Right lung (tissue), 5 donors: ENCODE data around the gene LYRM1. TPM values are rescaled to one million over a fixed set of nuclear protein-coding genes. Genes with fewer than 3 reads are reported as not detected.
"Not testable (repeated sequence)": the region's sequence is repeated elsewhere in the genome, so short reads cannot be mapped to it uniquely, and the experiment has no call there.

Source experiments
- DNase-seq, 2 donors: peaks; one replicate each; pipeline ENCODE4 v3.0.0-alpha.2; 2013
- polyA plus RNA-seq, 5 donors: library from polyadenylated mRNA; unstranded; fragments of 120-200 nt; gene quantifications; one replicate each; pipeline versions ENCODE4 v1.2.1 to v1.2.3, GENCODE V29; 2013; ENCODE audit warnings: inconsistent platforms in 1 of 5, low replicate concordance in 1 of 5; ENCODE audit not compliant: insufficient read length in 5 of 5, insufficient read depth in 1 of 5

LYRM1 gene
- polyA plus RNA-seq, 5 donors, result 25.5 to 33.4 (median 30.2) TPM

- not testable (repeated sequence) for DNase-seq
Observed at GRCh38 chr16:20929676-20930364, 29.2 kb downstream of the LYRM1 start.

- no peak for DNase-seq
Observed at GRCh38 chr16:20930365-20930690, 29.8 kb downstream of the LYRM1 start.

GRCh38 chr16:20931066-20931600 lies 30.6 kb downstream of the LYRM1 start:
- no peak for DNase-seq

- DNase-seq, result no peak
Observed at GRCh38 chr16:20933589-20933988, 33.0 kb downstream of the LYRM1 start.

- no peak for DNase-seq
Observed at GRCh38 chr16:20937736-20938135, 37.2 kb downstream of the LYRM1 start.

- no peak for DNase-seq
Observed at GRCh38 chr16:20938426-20938825, 37.9 kb downstream of the LYRM1 start.

GRCh38 chr16:20939611-20940010 lies 39.0 kb downstream of the LYRM1 start:
- DNase-seq, result no peak

GRCh38 chr16:20940871-20941635 lies 40.5 kb downstream of the LYRM1 start:
- no peak for DNase-seq

GRCh38 chr16:20941636-20941926 lies 41.0 kb downstream of the LYRM1 start:
- no peak for DNase-seq

GRCh38 chr16:20942256-20942655 lies 41.7 kb downstream of the LYRM1 start:
- DNase-seq, result no peak

GRCh38 chr16:20944861-20945574 lies 44.4 kb downstream of the LYRM1 start:
- DNase-seq, result no peak

GRCh38 chr16:20945575-20945875 lies 45.0 kb downstream of the LYRM1 start:
- DNase-seq, result not testable (repeated sequence)

GRCh38 chr16:20946015-20946629 lies 45.6 kb downstream of the LYRM1 start:
- no peak for DNase-seq

- no peak for DNase-seq
Observed at GRCh38 chr16:20948444-20948843, 47.9 kb downstream of the LYRM1 start.

GRCh38 chr16:20949660-20950059 lies 49.1 kb downstream of the LYRM1 start:
- no peak for DNase-seq

- no peak for DNase-seq
Observed at GRCh38 chr16:20950294-20950693, 49.7 kb downstream of the LYRM1 start.

GRCh38 chr16:20952139-20952920 lies 51.8 kb downstream of the LYRM1 start:
- no peak for DNase-seq

GRCh38 chr16:20954574-20954973 lies 54.0 kb downstream of the LYRM1 start:
- no peak for DNase-seq

- DNase-seq, result no peak
Observed at GRCh38 chr16:20956319-20956718, 55.7 kb downstream of the LYRM1 start.

- no peak for DNase-seq
Observed at GRCh38 chr16:20957153-20957552, 56.6 kb downstream of the LYRM1 start.

GRCh38 chr16:20960899-20961298 lies 60.3 kb downstream of the LYRM1 start:
- no peak for DNase-seq

GRCh38 chr16:20968765-20969164 lies 68.2 kb downstream of the LYRM1 start:
- no peak for DNase-seq
